Stimulated activated CD8-positive, alpha-beta memory T cell treated with anti-CD3 and anti-CD28 coated beads, Interleukin-15, amount 100 ng/mL, for 24 hours (primary cell): ENCODE measurements around the gene EEFSEC.

Source experiments
- DNase-seq: peaks from one replicate; pipeline ENCODE4 v3.0.0-alpha.2; 2020; ENCODE audit warnings: low read depth

EEFSEC gene

GRCh38 chr3:128217702-128218547, 64.6 kb downstream of the EEFSEC start:
- no peak for DNase-seq

GRCh38 chr3:128218548-128219257, 65.4 kb downstream of the EEFSEC start:
- no peak for DNase-seq

- no peak for DNase-seq
Observed at GRCh38 chr3:128221328-128221727, 68.0 kb downstream of the EEFSEC start.

GRCh38 chr3:128222796-128223385, 69.6 kb downstream of the EEFSEC start:
- DNase-seq: no peak

- no peak for DNase-seq
Observed at GRCh38 chr3:128226186-128226725, 73.0 kb downstream of the EEFSEC start.

- no peak for DNase-seq
Observed at GRCh38 chr3:128226795-128227395, 73.6 kb downstream of the EEFSEC start.

- DNase-seq: no peak
Observed at GRCh38 chr3:128227507-128227906, 74.2 kb downstream of the EEFSEC start.

- DNase-seq: no peak
Observed at GRCh38 chr3:128228366-128228910, 75.2 kb downstream of the EEFSEC start.

- no peak for DNase-seq
Observed at GRCh38 chr3:128229106-128229857, 76.0 kb downstream of the EEFSEC start.

- DNase-seq: no peak
Observed at GRCh38 chr3:128231606-128232005, 78.3 kb downstream of the EEFSEC start.

GRCh38 chr3:128232376-128233178, 79.3 kb downstream of the EEFSEC start:
- no peak for DNase-seq

- DNase-seq: no peak
Observed at GRCh38 chr3:128235207-128235926, 82.1 kb downstream of the EEFSEC start.

GRCh38 chr3:128236657-128237056, 83.4 kb downstream of the EEFSEC start:
- DNase-seq: no peak

GRCh38 chr3:128237348-128238183, 84.3 kb downstream of the EEFSEC start:
- DNase-seq: no peak

GRCh38 chr3:128238184-128238489, 84.9 kb downstream of the EEFSEC start:
- no peak for DNase-seq

GRCh38 chr3:128239304-128239703, 86.0 kb downstream of the EEFSEC start:
- no peak for DNase-seq

- no peak for DNase-seq
Observed at GRCh38 chr3:128240232-128240631, 87.0 kb downstream of the EEFSEC start.

GRCh38 chr3:128241741-128242140, 88.5 kb downstream of the EEFSEC start:
- DNase-seq: no peak
